ENCODE results near the gene ANP32B. TPM values are rescaled to one million over a fixed set of nuclear protein-coding genes. Genes with fewer than 3 reads are reported as not detected.
"Not testable (repeated sequence)": the region's sequence is repeated elsewhere in the genome, so short reads cannot be mapped to it uniquely, and the experiment has no call there.

The ANP32B gene
- total and polyA plus RNA-seq, 7 donors: 52.8 to 136 (median 70.6) TPM

DNA sequence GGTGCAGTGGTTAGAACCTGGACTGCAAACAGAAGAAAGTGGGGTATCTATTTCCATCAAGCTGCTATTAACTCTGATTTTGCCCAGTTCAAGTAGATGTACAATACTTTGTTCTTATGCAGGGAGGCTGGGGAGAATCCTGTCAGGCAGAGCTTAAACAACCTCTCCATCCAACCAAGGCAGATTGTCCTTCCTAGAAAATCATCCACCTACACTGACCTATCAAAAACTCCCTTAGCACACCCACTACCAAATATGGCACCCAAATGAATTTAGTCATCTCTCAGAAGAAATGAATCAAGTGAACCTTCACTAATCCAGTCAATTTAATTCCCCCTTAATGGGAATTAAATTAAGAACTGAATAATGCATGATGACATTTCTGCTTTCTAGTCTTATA lies 26.8 kb upstream of the ANP32B start:
- no peaks in the 10 kb centered on the region for H3K27me3 ChIP-seq (ENCODE audit: insufficient read depth in 3 of 3, low read length in 2 of 3)
- no peak overlapping the region for H3K4me3 ChIP-seq
- TF ChIP-seq, protein P1, sequence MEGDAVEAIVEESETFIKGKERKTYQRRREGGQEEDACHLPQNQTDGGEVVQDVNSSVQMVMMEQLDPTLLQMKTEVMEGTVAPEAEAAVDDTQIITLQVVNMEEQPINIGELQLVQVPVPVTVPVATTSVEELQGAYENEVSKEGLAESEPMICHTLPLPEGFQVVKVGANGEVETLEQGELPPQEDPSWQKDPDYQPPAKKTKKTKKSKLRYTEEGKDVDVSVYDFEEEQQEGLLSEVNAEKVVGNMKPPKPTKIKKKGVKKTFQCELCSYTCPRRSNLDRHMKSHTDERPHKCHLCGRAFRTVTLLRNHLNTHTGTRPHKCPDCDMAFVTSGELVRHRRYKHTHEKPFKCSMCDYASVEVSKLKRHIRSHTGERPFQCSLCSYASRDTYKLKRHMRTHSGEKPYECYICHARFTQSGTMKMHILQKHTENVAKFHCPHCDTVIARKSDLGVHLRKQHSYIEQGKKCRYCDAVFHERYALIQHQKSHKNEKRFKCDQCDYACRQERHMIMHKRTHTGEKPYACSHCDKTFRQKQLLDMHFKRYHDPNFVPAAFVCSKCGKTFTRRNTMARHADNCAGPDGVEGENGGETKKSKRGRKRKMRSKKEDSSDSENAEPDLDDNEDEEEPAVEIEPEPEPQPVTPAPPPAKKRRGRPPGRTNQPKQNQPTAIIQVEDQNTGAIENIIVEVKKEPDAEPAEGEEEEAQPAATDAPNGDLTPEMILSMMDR (IDR thresholded peaks at IDR 0.05): no peak
- DNase-seq: no peak
- H3K36me3 ChIP-seq (ENCODE audit: insufficient read depth in 1 of 2, low read depth in 1 of 2): no peaks in the 10 kb centered on the region
- no peak overlapping the region for H3K27ac ChIP-seq
- intact Hi-C loops (cut with DNase I): no loop called here
- H3K4me1 ChIP-seq: no peaks in the 10 kb centered on the region
- no peaks in the 10 kb centered on the region for H3K9me3 ChIP-seq
- no peak for ATAC-seq

GRCh38 chr9:97958812-97959511 lies 24.2 kb upstream of the ANP32B start:
- no peak for ATAC-seq
- Histone ChIP-seq H3K27me3 (ENCODE audit: insufficient read depth in 3 of 3, low read length in 2 of 3) (no peaks in the 10 kb centered on the region), H3K9me3 (no peaks in the 10 kb centered on the region), H3K4me1 (peaks cover 7% of the 10 kb centered on the region), H3K27ac (no peak overlapping the region), H3K4me3 (no peak overlapping the region), H3K36me3 (ENCODE audit: insufficient read depth in 1 of 2, low read depth in 1 of 2) (no peaks in the 10 kb centered on the region)
- TF ChIP-seq, protein P1 (IDR thresholded peaks at IDR 0.05): no peak
- no peak for DNase-seq
- intact Hi-C loops (cut with DNase I): no loop called here
- WGBS, 3 donors: 48 to 67% (median 55%) methylated on average over 5 of the region's 5 CpGs

- Histone ChIP-seq H3K27ac (no peak overlapping the region), H3K4me3 (no peak overlapping the region)
- intact Hi-C loops (cut with DNase I): no loop called here
Measured at GRCh38 chr9:97959585-97959984, 23.6 kb upstream of the ANP32B start.

GRCh38 chr9:97960678-97961328 lies 22.3 kb upstream of the ANP32B start:
- ATAC-seq; H3K36me3 ChIP-seq (ENCODE audit: insufficient read depth in 1 of 2, low read depth in 1 of 2); H3K9me3 ChIP-seq; H3K27ac ChIP-seq; H3K4me3 ChIP-seq; DNase-seq; H3K4me1 ChIP-seq; intact Hi-C loops (cut with DNase I); H3K27me3 ChIP-seq (ENCODE audit: insufficient read depth in 3 of 3, low read length in 2 of 3): not testable (repeated sequence)
- WGBS, 3 donors: 89 to 91% (median 91%) methylated on average over 9 of the region's 9 CpGs

More at GRCh38 chr9:97959585-97959984, 23.6 kb upstream of the ANP32B start:
- TF ChIP-seq, protein P1 (IDR thresholded peaks at IDR 0.05): no peak
- Histone ChIP-seq H3K9me3 (no peaks in the 10 kb centered on the region), H3K36me3 (ENCODE audit: insufficient read depth in 1 of 2, low read depth in 1 of 2) (no peaks in the 10 kb centered on the region), H3K27me3 (ENCODE audit: insufficient read depth in 3 of 3, low read length in 2 of 3) (no peaks in the 10 kb centered on the region), H3K4me1 (peaks cover 7% of the 10 kb centered on the region)
- ATAC-seq (no peak), DNase-seq (no peak)

- ATAC-seq (no peak), DNase-seq (no peak)
- H3K27ac ChIP-seq: no peak overlapping the region
- H3K4me1 ChIP-seq: peaks cover 7% of the 10 kb centered on the region
- 89 to 99% (median 95%) methylated on average over 2 of the region's 2 CpGs for WGBS, 3 donors
- H3K9me3 ChIP-seq: no peaks in the 10 kb centered on the region
- H3K27me3 ChIP-seq (ENCODE audit: insufficient read depth in 3 of 3, low read length in 2 of 3): no peaks in the 10 kb centered on the region
- TF ChIP-seq, protein P1 (IDR thresholded peaks at IDR 0.05): no peak
- H3K4me3 ChIP-seq: no peak overlapping the region
- no peaks in the 10 kb centered on the region for H3K36me3 ChIP-seq (ENCODE audit: insufficient read depth in 1 of 2, low read depth in 1 of 2)
- intact Hi-C loops (cut with DNase I): no loop called here
Measured at GRCh38 chr9:97961361-97961760, 21.8 kb upstream of the ANP32B start.
